EH (cell line): ENCODE results near the gene CSDE1.

Experiments
- DNase-seq: peaks from one replicate; pipeline ENCODE4 v3.0.0-alpha.2; 2015; ENCODE audit warnings: low read depth

Gene CSDE1

GRCh38 chr1:114749835-114750234 lies 7.9 kb downstream of the CSDE1 start:
- DNase-seq: no peak

GRCh38 chr1:114746450-114747121 lies 11.2 kb downstream of the CSDE1 start:
- DNase-seq: no peak

- peak; percentile 30 for DNase-seq
Measured at GRCh38 chr1:114745291-114745690, 12.5 kb downstream of the CSDE1 start.

GRCh38 chr1:114741963-114742746 lies 15.6 kb downstream of the CSDE1 start:
- DNase-seq: no peak

- DNase-seq: no peak
Measured at GRCh38 chr1:114740331-114740730, 17.5 kb downstream of the CSDE1 start.

- no peak for DNase-seq
Measured at GRCh38 chr1:114737314-114737849, 20.4 kb downstream of the CSDE1 start.

GRCh38 chr1:114735479-114735878 lies 22.3 kb downstream of the CSDE1 start:
- DNase-seq: no peak

- no peak for DNase-seq
Measured at GRCh38 chr1:114729782-114730181, 28.0 kb downstream of the CSDE1 start.

- DNase-seq: no peak
Measured at GRCh38 chr1:114728553-114728952, 29.2 kb downstream of the CSDE1 start.

- peak; percentile 3 for DNase-seq
Measured at GRCh38 chr1:114725230-114725629, 32.6 kb downstream of the CSDE1 start.

- no peak for DNase-seq
Measured at GRCh38 chr1:114723915-114724314, 33.9 kb downstream of the CSDE1 start.

- no peak for DNase-seq
Measured at GRCh38 chr1:114723457-114723856, 34.3 kb downstream of the CSDE1 start.

- DNase-seq: no peak
Measured at GRCh38 chr1:114720492-114720891, 37.3 kb downstream of the CSDE1 start.

GRCh38 chr1:114719424-114719787 lies 38.4 kb downstream of the CSDE1 start:
- peak; percentile 21 for DNase-seq

GRCh38 chr1:114718661-114719423 lies 38.9 kb downstream of the CSDE1 start:
- DNase-seq: peak; percentile 57

GRCh38 chr1:114716304-114717170 lies 41.2 kb downstream of the CSDE1 start, which contains the start of gene NRAS:
Gene NRAS (minus strand): TSS chr1:114716771. CDS start chr1:114716160, 611 bp downstream.
- DNase-seq: peak; percentile 91

GRCh38 chr1:114715952-114716303 lies 41.9 kb downstream of the CSDE1 start:
- no peak for DNase-seq

GRCh38 chr1:114712977-114713376 lies 44.8 kb downstream of the CSDE1 start:
- no peak for DNase-seq

- no peak for DNase-seq
Measured at GRCh38 chr1:114710360-114710759, 47.4 kb downstream of the CSDE1 start.

- DNase-seq: no peak
Measured at GRCh38 chr1:114707604-114708003, 50.2 kb downstream of the CSDE1 start.

- DNase-seq: no peak
Measured at GRCh38 chr1:114703242-114703641, 54.5 kb downstream of the CSDE1 start.

GRCh38 chr1:114702737-114703136 lies 55.0 kb downstream of the CSDE1 start:
- no peak for DNase-seq
